CD4-positive, alpha-beta T cell treated with Interferon alpha-2 for 1 hour (primary cell): Measurements from ENCODE around the gene GCM1.
A peak's percentile ranks its signal among the peaks of the same experiment; 100 is the strongest.
"Not testable (repeated sequence)": the region's sequence is repeated elsewhere in the genome, so short reads cannot be mapped to it uniquely, and the experiment has no call there.

Source experiments
- DNase-seq, 2 donors: peaks; one replicate each; pipeline ENCODE4 v3.0.0-alpha.2; 2020 to 2022

The GCM1 gene, protein sequence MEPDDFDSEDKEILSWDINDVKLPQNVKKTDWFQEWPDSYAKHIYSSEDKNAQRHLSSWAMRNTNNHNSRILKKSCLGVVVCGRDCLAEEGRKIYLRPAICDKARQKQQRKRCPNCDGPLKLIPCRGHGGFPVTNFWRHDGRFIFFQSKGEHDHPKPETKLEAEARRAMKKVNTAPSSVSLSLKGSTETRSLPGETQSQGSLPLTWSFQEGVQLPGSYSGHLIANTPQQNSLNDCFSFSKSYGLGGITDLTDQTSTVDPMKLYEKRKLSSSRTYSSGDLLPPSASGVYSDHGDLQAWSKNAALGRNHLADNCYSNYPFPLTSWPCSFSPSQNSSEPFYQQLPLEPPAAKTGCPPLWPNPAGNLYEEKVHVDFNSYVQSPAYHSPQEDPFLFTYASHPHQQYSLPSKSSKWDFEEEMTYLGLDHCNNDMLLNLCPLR

GRCh38 chr6:53148684-53149083 is at the start of gene GCM1:
Gene GCM1 (minus strand): TSS chr6:53148841. CDS start chr6:53145632, 3,209 bp downstream.
- no peak for DNase-seq

- DNase-seq = no peak
Measured at GRCh38 chr6:53197553-53197952, 48.9 kb upstream of the GCM1 start.

GRCh38 chr6:53195048-53195447 is 46.4 kb upstream of the GCM1 start:
- DNase-seq = no peak

DNA sequence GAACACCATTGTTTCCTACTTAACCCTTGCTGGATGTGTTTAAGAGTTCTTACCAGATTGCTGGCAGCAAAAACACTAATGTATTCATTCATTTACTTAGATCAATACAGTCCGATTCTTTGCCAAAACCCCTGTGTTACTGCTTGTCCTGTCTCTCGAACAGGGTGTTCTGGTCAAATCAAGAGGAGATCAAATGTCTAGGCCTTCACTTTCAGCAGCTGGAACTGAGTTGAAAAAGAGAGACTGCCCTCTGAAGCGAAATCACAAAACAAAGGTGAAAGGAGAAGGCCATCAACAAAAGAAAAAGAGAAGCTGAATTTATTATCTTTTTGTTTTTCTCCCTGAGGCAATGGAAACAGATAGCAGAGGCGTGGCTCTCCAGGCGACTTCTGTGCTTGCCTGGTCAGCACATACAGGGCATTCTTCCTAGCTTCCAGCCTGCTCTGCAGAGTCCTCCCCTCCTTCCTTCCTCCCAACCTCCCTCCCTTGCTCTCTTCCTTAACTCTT is 44.1 kb upstream of the GCM1 start:
- DNase-seq = no peak

- no peak for DNase-seq
Measured at GRCh38 chr6:53189554-53189953, 40.9 kb upstream of the GCM1 start.

DNA sequence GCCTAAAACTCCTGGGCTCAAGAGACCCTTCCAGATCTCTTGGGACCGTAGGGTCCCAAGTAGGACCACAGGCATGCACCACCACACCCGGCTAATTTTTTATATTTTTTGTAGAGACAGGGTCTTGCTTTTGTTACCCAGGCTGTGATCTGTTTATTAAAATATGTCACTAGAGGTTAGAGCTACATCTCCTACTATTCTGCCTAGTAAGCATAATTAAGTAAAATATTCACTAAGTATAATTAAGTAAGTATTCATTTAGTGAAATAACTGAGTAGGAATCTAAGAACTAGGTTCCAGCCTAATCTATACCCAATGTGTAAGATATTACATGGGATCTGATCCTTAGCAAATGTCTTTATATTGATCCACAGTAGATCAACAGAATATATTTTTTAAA is 40.2 kb upstream of the GCM1 start:
- DNase-seq = no peak

DNA sequence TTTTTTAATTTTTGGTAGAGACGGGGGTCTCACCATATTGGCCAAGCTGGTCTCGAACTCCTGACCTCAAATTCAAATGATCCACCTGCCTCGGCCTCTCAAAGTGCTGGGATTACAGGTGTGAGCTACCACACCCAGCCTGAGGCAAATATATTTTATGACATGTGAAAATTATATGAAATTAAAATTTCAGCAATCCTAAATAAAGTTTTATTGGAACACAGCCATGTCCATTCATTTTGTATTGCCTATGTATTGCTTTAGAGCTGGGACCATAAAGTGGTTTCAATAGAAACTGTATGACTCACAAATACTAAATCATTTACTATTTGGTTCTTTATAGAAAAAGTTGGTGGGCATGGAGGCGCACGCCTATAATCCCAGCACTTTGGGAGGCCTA is 32.0 kb upstream of the GCM1 start:
- DNase-seq = no peak

- peak; percentile 33 to 63 for DNase-seq
Measured at GRCh38 chr6:53179961-53180651, 31.5 kb upstream of the GCM1 start.

GRCh38 chr6:53178837-53179432 is 30.3 kb upstream of the GCM1 start:
- no peak for DNase-seq

GRCh38 chr6:53175027-53175426 is 26.4 kb upstream of the GCM1 start:
- DNase-seq = no peak

GRCh38 chr6:53172468-53172803 is 23.8 kb upstream of the GCM1 start:
- no peak for DNase-seq

- DNase-seq = peak; percentile 87 to 90
Measured at GRCh38 chr6:53171605-53172467, 23.2 kb upstream of the GCM1 start.

DNA sequence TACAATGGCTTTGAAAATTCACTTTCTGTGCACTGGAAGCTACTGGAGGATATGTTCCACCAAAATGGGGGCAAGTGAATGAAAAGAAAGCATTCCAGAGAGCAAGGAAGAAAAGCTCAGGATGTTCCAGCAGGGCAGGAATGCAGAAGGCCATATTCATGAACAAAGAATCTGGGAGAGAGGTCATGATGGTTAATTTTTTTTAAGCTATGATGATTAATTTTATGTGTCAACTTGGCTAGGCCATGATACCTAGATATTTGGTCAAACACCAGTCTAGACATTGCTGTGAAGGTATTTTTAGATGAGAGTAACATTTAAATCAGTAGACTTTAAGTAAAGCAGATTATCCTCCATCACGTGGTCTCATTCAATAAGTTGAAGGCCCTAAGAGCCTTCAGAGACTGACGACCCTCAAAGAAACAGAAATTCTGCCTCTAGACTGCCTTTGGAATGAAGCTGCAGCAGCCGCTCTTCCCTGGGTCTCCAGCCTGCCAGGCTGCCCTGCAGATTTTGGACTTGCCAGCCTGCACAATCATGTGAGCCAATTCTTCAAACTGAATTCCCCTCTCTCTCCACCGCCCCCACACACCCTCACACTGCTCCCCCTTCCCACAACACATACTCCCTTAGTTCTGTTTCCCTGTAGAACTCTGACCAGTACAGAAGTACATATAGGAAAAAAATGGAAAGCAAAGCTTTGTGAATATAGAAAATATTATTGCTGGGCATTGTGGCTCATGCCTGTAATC is 20.1 kb upstream of the GCM1 start:
- no peak for DNase-seq

DNA sequence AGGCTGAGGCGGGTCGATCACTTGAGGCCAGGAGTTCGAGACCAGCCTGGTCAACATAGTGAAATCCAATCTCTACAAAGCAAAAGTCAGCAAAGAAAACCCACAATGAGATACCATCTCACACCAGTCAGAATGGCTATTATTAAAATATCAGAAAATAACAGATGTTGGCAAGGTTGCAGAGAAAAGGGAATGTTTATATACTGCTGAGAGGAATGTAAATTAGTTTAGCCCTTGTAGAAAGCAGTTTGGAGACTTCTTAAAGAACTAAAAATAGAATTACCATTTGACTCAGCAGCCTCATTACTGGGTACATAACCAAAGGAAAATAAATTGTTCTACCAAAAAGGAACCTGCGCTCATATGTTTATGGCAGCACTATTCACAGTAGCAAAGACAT is 16.7 kb upstream of the GCM1 start:
- no peak for DNase-seq

DNA sequence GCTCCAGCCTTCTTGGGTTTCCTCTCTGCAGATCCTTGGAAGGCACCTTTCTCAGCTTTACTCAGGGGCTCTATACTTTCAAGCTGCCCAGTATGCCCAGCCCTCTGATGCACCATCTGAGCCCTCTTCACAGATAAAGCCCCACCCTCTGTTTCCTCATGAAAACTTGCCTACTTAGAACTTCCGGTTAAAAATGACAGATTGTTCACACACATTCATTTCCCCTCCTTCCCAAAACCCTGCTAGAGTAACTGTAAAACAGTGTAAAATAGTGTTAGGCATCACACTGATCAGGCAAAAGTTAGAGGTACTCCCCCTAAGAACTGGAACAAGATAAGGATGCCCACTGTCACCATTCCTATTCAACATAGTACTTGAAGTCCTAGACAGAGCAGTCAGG is 14.0 kb upstream of the GCM1 start:
- DNase-seq = no peak

DNA sequence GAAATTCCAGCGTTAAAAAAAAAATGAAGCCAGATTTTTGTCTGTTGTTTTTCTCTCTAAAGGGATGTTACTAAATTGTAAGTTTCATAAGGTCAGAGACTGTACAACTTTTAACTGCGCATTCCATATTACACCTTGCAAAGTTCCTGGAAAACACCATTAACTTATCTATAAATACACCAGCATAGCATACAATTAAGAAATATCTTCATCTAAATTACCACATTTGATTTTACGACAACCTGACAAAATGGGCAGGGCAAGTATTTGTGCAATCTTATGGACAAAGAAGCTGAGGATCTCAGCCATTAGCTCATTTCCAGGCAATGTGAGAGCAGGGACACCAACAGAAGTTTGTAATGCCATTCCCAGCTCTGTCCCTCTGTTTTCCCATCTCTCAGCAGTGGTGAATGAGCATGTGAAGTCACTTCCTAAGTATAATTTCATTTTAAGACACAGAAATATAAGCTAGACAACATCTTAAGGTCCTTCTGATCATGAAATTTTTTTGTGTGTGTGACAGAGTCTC is 12.9 kb upstream of the GCM1 start:
- DNase-seq = no peak

- no peak for DNase-seq
Measured at GRCh38 chr6:53159558-53159957, 10.9 kb upstream of the GCM1 start.

- not testable (repeated sequence) for DNase-seq
Measured at GRCh38 chr6:53158076-53158475, 9.4 kb upstream of the GCM1 start.

- DNase-seq = not testable (repeated sequence)
Measured at GRCh38 chr6:53155279-53155678, 6.6 kb upstream of the GCM1 start.

- DNase-seq = no peak
Measured at GRCh38 chr6:53154794-53155193, 6.2 kb upstream of the GCM1 start.

GRCh38 chr6:53154071-53154470 is 5.4 kb upstream of the GCM1 start:
- no peak for DNase-seq

DNA sequence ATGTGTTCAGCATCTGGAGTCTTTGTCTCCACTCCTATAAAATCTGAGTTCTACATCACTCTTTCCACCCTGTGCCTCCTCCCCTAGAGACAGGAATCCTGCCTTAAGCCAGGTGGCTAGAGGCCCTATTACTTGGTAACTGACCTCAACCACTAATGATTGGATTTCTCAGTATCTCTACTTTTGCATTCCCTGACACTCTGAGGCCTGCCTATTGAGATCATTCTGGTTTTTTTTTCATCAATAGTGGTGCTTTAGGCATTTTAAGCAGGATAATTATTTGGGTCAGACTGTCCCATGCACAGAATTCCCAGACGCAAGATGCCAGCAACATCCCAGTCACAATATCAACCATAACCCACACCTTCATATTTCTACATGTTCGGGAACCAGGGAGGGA is 3.9 kb upstream of the GCM1 start:
- DNase-seq = no peak
